Activated T-cell treated with anti-CD3 and anti-CD28 coated beads for 1 hour (primary cell): ENCODE data around the gene PTPN4.
A peak's percentile ranks its signal among the peaks of the same experiment; 100 is the strongest.

Experiments
- DNase-seq: peaks from one replicate; pipeline ENCODE4 v3.0.0-alpha.2; 2020; ENCODE audit warnings: low read depth

The PTPN4 gene, protein sequence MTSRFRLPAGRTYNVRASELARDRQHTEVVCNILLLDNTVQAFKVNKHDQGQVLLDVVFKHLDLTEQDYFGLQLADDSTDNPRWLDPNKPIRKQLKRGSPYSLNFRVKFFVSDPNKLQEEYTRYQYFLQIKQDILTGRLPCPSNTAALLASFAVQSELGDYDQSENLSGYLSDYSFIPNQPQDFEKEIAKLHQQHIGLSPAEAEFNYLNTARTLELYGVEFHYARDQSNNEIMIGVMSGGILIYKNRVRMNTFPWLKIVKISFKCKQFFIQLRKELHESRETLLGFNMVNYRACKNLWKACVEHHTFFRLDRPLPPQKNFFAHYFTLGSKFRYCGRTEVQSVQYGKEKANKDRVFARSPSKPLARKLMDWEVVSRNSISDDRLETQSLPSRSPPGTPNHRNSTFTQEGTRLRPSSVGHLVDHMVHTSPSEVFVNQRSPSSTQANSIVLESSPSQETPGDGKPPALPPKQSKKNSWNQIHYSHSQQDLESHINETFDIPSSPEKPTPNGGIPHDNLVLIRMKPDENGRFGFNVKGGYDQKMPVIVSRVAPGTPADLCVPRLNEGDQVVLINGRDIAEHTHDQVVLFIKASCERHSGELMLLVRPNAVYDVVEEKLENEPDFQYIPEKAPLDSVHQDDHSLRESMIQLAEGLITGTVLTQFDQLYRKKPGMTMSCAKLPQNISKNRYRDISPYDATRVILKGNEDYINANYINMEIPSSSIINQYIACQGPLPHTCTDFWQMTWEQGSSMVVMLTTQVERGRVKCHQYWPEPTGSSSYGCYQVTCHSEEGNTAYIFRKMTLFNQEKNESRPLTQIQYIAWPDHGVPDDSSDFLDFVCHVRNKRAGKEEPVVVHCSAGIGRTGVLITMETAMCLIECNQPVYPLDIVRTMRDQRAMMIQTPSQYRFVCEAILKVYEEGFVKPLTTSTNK

DNA sequence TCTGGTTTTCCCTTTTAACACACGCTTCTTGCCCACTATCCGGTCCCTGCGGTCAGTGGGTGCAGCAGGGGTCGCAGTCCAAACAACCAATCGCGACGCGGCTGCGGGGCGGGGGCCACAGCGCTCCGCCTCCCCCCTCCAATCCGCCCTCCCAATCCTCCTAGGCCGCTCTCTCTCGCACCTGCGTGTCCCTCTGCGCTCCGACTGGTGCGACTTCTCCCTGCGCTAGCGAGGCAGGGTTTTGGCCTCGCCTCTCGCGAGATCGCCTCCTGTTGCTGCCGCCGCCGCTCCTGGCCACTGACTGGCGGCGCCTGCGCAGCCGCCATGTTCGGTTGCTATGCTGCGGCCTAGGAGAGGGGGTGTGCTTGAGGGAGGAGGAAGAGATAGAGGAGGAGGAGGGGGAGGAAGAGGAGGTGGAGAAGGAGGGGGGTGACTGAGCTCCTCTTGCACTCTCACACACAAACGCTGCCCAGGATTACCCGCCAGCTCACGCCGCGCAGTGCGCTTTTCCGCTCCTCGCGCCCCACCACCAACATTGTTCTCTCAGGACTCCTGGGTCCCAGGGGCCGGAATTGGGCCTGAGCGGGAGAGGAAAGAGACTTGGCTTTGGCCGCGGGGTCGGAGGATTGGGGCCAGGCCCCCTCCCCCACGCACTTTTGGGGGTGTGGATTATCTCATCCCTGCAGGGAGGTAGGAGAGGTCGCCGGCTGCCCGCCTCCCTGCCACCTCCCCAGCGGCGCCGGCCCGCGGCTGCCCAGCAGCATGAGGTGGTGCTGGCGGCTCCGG, at the start of gene PTPN4:
TSS of gene PTPN4 (plus strand) at position 472 of the 786 bp plus-strand sequence. CDS start 49,932 bp downstream, outside the sequence.
- DNase-seq: peak; percentile 87

DNA sequence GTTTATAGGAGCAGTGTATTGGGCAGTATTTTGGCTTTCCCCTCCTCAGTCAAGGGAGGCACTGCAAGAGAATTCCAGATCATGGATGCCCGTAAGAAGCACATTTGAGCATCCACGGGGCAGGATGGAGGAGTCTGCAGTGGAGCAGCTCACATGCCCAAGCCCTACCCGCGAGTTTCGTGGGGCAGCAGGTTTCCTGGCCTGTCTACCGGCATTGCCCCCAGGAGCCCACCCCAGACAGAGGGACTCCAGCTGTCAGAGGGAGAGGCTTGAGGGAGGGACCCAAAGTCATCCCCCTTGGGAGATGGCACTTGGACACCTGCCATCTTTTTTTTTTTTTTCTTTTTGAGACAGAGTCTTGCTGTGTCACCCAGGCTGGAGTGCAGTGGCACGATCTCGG, 49.4 kb upstream of the PTPN4 start:
- no peak for DNase-seq

DNA sequence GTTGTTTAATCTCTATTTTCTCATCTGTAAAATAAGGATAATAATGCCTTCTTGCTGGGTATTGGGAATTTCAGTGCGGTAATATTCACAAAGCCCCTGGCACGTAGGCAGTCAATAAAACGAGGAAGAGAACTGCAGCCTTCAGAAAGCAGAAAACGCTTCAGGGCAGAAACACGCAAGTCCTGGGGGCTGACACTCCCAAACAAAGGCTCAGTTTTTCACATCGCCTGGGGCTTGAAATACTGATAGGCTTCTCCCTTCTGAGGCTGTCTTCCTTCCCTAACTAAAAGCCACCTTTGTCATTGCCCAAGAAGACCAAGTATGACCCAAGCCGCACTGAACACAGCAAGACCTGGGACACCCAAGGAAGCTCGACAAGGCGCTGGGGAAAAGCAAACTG, 48.4 kb upstream of the PTPN4 start:
- DNase-seq: no peak

DNA sequence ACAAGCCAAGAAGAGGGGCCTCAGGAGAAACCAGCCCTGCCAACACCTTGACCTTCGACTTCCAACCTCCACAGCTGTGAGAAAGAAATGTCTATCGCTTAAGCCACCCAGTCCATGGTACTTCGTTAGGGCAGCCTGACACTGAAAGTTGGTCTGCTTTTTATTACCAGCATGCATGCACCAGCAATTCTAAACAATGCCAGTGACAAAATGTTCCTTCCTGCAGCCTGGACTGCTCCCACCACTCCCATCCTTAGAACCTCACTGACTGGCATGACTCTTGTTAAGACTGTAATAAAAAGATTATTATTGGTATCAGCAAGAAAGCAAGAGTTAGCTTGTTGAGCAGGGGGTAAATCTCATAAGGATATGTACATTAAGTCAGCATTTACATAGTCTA, 47.2 kb upstream of the PTPN4 start:
- DNase-seq: no peak

DNA sequence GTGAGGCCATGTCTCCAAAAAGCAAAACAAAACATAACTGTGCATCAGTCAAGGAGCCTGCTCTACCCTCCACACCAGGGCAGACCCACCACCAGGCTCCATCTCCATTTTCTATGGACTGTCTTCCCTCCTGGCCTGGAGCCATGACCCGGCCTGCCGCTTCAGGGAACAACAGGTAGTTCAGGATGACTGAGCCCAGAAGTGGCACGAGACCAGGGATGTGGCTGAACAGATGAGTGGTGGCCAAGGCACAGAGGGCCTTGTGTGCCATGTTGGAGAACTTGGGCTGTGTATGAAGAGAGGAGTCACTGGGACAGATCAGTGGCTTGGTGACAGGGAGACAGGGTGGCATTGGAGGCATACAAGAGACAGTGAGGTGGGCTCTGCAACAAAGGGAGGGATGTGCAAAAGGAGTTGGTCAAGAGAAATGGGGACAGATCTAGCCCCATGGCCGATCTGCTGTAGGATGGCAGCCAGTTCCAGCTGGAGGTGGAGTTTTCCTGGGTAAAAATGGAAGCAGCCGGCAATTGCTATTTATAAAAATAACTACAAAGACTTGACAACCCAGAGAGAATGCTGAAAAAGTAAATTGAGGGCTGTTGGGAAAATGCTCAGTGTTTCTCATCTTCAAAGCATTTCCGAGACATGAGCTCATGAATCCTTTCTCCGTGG, 45.8 kb upstream of the PTPN4 start:
- DNase-seq: no peak

DNA sequence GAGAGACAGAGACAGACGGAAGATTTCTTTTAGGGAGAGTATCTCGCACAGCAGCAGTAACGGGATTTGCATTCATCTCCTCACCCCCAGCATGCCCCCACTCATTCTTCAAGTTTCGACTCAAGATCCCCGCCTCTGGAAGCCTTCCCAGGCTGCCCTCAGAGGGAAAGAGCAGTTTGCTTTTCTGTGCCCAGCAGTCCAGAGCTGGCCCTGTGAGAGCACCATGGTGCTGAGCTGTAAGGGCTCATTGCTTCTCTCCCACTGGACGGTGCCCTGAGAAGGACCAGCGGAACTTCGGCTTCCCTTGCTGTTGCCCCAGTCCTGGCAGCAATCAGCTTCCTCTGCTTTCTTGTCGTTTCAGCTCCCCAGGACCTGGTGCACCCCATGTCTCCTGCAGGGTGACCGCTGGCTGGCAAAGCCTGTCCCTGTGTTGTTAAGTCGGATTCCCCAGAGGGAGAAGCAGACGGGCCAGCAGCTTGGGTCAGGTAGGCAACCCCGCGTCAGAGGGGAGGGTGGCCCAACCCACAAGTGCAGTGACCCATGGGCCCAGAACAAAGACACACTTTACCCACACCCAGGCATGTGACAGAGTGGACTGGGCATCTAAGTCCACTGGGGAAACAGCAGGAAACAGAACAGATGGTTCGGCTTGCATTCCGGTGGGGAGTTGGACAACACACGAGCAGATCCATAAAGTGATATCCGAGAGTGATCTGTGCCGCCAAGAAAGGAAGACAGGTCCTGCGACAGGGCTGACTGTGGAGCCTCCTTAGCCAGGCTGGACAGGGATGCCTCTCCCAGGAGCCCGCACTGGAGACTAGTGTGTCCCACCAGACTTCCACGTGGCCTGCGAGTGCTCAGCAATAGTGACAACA, 44.1 kb upstream of the PTPN4 start:
- no peak for DNase-seq

DNA sequence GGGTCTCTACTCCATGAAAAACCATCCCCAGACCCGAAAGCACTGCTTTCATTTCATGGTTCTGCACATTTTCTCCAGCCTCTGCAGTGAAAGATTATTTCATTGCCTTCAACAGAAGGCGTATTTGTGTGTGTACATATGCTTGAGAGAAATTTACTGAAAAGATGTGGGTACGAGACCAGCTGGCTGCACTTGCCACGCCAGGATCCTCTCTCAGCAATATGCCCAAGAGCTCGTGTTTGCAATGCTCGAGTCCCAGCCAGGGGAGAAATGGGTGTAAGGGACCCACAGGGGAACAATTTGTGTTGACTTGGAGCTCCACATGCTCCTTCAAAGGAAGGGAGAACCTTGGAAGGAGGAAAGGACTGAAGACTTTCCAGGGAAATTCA, 43.4 kb upstream of the PTPN4 start:
- no peak for DNase-seq

DNA sequence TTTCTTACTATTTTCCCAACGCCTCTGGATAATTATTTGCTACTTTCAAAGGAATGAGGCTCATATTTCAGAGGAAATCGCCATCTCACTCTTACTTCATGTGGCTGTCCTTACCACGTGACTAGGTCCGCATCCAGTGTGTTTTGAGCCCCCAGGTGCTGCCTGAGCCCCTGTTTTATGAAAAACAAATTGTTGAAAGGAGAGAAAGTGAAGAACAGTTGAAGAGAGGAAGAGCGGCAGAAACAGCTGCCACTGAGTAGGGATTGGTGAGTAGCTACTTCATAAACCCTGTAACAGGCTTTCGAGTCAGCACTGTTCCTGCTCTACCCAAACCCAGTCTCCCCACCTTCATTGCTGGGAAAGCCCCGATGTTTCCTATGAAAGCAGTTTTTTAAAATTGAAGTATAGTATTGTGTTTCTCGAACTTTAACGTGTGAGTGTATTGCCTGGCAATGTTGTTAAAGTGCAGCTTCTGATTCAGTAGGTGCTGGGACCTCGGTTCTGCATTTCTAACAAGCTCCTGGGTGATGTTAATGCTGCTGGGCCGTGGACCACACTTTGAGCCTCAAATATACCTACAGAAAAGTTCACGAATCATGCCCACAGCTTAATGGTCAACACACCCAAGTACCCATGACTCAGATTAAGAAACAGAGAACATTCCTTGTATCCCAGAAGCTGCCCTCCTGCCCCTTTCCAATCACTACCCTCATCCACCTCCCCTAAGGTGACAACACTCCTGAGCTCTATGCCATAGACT, 41.0 kb upstream of the PTPN4 start:
- DNase-seq: no peak

DNA sequence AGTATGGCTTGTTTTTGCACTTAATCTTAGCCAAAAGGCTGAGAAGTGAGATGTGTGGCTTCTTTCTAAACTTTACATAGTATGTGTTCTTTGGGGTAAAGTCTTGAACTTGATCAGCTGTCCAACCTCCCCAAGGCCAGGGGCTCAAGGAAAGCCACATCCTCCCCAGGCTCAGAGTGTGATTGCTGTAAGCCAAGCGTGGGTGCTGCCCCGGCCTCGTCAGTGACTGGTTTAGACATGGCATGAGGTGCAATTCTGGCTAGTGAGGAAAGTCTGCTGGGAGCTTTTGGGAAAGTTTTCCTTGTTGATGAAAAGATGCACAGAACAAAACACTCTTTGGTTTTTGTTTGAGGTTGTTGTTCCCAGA, 40.5 kb upstream of the PTPN4 start:
- DNase-seq: no peak

DNA sequence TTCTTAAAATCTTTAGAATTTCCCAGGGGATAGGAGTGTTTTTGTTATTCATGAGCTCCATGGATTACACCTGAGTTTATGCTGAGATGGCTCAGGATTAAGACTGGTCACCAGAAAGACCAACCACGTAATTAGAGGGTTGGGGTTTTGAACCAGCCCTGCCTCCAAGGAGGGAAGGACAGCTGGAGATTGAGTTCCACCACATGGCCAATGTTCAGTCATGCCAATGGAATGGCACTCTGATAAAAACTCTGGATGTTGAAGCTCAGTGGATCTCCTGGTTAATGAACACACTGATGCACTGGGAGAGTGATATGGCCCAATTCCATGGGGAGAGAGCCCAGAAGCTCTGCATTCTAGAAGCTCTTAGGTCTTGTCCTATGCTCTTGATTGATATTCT, 38.7 kb upstream of the PTPN4 start:
- no peak for DNase-seq

DNA sequence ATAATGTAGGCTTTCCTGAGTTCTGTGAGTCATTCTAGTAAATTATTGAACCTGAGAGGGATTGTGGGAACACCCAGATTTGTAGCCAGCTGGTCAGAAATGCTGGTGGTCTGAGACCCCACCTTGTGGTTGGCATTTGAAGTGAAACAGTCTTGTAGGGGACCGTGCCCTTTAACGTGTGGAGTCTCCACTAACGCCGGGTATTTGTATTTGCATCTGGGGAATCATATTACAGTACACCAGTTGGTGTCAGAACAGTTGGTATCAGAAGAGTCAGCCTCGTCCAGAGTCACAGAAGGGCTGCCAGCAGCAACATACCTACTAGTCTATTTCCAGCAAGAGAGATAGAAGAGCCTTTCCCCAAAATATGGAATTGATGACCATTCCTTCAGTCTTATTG, 38.3 kb upstream of the PTPN4 start:
- no peak for DNase-seq

DNA sequence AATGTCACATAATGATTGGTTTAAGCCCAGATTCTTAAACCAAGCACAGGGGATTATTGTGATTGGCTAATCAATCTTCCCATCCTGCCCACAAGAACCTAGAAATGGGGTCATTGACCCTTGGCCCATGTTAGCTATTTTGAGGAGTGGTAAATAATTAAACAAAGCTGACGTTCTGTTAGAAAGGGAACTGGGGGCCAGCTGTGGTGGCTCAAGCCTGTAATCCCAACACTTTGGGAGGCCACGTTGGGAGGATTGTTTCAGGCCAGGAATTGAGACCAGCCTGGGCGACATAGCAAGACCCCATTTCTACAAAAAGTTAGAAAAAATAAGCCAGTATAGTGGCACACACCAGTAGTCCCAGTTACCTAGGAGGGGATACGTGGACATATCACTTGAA, 37.8 kb upstream of the PTPN4 start:
- no peak for DNase-seq

DNA sequence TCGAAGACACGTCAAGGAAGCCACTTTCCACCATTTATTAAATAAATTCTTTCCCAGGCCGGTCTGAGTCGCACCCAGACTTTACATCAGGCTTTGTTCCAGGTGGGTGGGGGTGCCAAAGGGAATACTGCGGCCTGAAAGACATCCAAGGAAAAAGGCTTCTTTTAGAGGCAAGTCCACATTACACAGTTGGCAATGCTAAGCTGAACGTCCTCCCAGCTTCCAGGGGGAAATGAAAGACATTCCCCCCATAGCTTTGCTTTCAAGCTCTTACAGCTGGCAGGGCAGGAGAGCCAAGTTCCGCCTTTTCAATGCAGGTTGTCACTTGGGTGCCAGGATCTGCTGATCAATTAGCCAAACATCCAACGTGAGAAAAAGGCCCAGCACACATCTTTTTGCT, 36.5 kb upstream of the PTPN4 start:
- DNase-seq: no peak

DNA sequence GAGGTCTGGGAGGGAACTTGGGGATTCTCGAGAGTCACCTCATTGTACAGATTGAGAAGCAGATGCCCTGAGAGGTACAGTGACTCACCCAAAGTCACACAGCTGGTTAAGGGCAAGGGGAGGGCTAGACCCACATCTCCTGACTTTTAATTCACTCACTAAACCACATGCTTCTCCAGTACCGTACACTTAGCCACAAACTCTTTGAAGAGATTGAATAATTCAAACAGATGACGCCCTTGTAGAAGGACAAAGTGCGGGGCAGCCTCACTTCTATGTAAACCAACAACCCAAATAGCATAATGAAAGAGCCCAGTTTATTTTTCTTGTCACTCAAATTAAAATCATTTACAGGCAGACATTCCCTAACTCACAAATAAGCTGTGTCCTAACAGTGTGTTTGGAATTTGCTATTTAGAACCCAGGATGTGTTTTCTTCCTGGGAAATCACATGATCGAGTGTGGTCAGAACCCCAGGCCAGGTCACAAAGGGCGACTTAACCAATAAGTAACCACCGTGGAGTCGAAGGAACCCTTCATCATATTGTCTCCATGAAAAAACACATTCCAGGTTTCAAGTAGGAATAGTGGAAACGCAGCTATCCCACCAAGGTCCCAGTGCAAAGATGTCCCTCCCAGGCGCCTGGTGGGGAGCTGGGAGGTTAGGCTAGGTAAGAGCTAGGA, 35.8 kb upstream of the PTPN4 start:
- DNase-seq: no peak

DNA sequence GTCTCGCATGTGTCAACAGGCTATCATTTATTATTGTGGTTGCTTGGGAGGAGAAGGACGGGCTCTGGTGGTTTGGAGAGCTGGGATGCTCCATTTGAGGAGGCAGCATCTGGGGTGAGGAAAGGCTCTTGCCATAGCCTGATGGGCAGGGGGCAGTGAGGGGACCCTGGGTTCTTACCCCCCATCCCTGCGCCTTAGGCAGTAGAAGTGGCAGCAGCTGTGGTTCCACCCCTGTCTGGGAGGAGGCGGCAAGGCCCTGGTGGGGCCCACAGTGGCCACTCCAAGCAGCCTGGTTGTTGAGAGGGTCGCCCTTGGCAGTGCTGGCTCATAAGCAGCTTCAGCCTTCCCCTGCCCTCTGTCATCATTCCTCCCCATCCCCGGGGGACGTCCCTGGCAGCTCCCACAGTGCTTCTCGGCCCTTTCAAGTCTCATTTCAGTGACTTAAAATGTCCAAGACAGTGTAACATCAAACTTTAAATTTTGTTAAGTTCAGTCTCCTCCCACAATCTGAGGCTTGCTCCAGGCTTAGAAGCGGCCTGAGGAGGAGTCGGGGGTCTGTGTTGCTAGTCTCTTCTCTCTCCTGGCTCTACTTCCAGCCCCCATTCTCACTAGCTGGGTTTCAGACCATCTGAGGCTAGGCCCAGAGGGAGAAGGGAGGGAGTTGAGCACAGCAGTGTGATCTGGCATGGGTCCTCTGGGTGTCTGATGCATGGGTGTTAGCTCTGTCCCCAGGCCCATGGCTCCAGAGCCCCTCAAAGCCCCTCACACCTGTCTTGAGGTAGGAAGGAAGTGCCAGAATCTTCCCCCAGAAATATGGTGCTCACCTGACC, 34.9 kb upstream of the PTPN4 start:
- DNase-seq: no peak

DNA sequence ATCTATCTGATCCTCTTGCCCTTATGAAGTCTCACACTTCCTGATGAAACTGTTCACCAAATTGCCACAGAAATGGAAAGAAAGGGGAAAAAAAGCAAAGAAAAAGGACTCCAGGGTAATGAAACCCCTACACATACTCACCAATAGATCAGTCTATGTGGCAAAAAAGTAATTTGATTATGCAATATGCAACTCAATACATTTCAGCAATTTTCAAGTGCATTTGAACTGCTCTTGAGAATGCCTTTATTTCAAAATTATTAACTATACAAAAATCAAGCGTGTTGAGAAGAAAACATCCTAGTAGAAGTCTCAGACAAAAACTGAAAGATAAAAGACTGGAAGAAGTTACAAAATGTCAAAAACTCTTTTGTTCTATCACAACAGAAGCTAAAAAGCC, 32.2 kb upstream of the PTPN4 start:
- DNase-seq: no peak

DNA sequence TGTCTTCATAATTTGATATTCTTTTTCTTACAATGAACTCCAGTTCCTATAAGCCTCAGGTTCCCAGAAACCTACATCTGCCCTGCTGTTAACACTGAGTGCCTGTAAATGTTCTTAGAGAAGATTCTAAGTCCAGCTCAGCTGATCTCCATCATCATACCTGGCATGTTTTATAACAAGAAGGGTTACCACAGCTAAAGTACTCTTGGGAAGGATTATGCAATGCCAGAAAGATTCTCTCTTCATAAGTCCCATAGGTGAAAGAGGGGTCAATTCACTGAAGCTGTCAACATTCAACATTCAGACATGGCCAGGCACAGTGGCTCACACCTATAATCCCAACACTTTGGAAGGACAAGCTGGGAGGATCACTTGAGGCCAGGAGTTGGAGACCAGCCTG, 31.3 kb upstream of the PTPN4 start:
- no peak for DNase-seq

DNA sequence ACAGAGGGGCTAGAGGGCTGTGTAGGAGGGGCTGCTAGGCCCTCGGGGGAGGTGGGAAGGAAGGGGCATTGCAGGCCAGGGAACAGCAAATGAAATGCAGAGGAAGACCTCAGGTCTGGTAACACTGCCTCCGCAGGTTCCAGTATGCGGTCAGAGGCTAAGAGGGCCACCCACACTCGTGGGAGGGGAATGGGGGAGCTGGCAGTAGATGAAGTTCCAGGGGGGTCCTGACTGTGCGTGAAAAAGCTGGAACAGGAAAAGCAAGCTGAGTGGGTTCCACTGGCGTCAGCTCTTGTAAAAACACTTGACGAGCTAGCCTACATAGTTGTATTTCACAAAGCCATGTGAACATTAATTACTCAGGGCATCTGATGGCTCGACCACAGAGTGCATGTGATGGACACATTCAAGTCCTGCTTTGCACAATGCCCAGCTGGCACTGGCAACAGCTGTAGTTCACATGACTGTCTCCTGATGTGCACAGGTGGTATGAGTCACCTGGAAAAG, 29.0 kb upstream of the PTPN4 start:
- no peak for DNase-seq
